ENCODE data around the gene ENO1.
A peak's percentile ranks its signal among the peaks of the same experiment; 100 is the strongest.

ENO1 gene

DNA sequence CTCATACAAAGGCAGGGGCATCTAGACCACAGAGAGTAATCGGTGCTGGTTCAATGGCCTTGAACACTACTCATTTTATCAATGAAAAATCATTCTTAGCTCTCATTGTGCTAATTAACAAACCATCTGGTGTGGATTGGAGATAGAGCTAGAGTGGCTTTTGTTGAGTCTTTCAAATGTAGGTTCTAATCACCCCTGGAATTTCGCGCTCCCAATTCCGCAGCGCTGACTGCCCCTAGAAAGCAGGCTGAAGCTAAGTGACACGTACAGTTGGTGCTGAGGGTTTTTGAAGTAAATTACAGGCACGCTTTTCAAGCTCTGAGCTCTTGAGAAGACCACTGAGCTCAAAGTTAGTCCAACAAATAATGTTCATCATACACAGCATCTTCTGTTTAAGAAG, 36.0 kb upstream of the ENO1 start:
- TF ChIP-seq, protein P1, sequence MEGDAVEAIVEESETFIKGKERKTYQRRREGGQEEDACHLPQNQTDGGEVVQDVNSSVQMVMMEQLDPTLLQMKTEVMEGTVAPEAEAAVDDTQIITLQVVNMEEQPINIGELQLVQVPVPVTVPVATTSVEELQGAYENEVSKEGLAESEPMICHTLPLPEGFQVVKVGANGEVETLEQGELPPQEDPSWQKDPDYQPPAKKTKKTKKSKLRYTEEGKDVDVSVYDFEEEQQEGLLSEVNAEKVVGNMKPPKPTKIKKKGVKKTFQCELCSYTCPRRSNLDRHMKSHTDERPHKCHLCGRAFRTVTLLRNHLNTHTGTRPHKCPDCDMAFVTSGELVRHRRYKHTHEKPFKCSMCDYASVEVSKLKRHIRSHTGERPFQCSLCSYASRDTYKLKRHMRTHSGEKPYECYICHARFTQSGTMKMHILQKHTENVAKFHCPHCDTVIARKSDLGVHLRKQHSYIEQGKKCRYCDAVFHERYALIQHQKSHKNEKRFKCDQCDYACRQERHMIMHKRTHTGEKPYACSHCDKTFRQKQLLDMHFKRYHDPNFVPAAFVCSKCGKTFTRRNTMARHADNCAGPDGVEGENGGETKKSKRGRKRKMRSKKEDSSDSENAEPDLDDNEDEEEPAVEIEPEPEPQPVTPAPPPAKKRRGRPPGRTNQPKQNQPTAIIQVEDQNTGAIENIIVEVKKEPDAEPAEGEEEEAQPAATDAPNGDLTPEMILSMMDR (IDR thresholded peaks at IDR 0.05), result no peak

GRCh38 chr1:8913457-8913856, 35.0 kb upstream of the ENO1 start:
- DNase-seq (ENCODE audit: low spot score), result no peak
- TF ChIP-seq, protein P1 (IDR thresholded peaks at IDR 0.05), result no peak
- no peak overlapping the region for H3K4me3 ChIP-seq
- H3K27ac ChIP-seq, result no peak overlapping the region

More for the DNA sequence above, 36.0 kb upstream of the ENO1 start:
- DNase-seq (ENCODE audit: low spot score), result no peak
- Histone ChIP-seq H3K4me3 (no peak overlapping the region), H3K27ac (no peak overlapping the region)

- Histone ChIP-seq H3K4me3 (no peak overlapping the region), H3K27ac (no peak overlapping the region)
- DNase-seq (ENCODE audit: low spot score), result no peak
- TF ChIP-seq, protein P1 (IDR thresholded peaks at IDR 0.05), result no peak
These were observed 33.2 kb upstream of the ENO1 start for GRCh38 chr1:8911416-8912309.

GRCh38 chr1:8910914-8911313, 32.4 kb upstream of the ENO1 start:
- Histone ChIP-seq H3K27ac (no peak overlapping the region), H3K4me3 (no peak overlapping the region)
- no peak for DNase-seq (ENCODE audit: low spot score)
- TF ChIP-seq, protein P1 (IDR thresholded peaks at IDR 0.05), result no peak

DNA sequence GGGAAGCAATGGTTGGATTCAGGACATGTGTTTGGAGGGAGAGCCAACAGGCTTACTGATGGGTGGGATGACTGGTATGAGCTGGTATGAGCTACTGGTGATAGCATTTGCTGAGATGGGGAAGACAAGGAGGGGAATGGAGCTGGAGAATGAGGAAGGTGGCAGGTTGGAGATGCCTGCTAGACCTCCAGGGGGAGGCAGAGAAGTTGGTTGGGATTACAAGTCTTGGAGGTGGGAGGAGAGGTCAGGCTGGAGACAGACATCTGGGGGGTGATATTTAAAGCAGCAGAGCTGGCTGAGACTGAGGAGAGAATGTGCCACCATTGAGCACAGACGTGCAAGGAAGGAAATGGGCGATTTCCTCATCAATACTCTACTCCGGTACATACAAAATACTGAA, 31.8 kb upstream of the ENO1 start:
- DNase-seq (ENCODE audit: low spot score), result no peak
- no peak overlapping the region for H3K27ac ChIP-seq
- TF ChIP-seq, protein P1 (IDR thresholded peaks at IDR 0.05), result no peak
- H3K4me3 ChIP-seq, result no peak overlapping the region

DNA sequence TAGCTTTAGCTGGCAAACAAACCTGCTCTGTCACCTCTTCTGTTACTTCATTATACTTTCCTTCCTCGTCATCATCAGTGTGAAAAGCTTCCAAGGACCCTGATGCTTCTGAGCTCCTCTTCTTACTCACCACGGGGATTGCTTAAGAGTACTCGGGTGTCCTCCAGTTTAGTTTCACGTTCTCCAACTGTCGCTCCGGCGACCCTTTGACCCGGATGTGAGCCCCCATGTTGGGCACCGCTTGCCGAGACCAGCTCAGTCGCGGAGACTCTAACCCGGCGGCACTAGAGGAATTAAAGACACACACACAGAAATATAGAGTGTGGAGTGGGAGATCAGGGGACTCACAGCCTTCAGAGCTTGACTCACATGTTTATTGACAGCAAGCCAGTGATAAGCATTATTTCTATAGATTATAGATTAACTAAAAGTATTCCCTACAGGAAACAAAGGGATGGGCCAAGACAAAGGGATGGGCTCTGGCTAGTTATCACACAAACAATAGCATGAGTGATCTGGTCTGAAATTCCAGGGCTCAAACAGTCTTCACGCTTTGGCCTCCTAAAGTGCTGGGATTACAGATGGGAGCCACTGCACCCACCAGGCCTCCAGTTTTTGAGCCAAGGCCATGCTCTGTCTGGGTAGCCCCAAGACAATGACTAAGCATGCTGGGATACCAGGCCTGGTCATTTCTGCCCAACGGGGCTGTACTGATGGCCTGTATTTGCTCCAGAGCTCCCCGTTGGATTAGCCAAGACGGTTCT, 30.1 kb upstream of the ENO1 start:
- peak; percentile 50 for DNase-seq (ENCODE audit: low spot score)
- Histone ChIP-seq H3K27ac (no peak overlapping the region), H3K4me3 (no peak overlapping the region)
- TF ChIP-seq, protein P1 (IDR thresholded peaks at IDR 0.05), result no peak

All from coronary artery (tissue), 2 donors.